Left renal pelvis (tissue), 4 donors: ENCODE results near the gene FAM83C. TPM values are rescaled to one million over a fixed set of nuclear protein-coding genes. Genes with fewer than 3 reads are reported as not detected.
"Not testable (repeated sequence)": the region's sequence is repeated elsewhere in the genome, so short reads cannot be mapped to it uniquely, and the experiment has no call there.

ENCODE experiments used
- DNase-seq, 4 donors: peaks; one replicate each; pipeline ENCODE4 v3.0.0-alpha.2; 2013; ENCODE audit warnings: low read depth in 4 of 4, low spot score in 3 of 4
- polyA plus RNA-seq, 4 donors: library from polyadenylated mRNA; unstranded; fragments of 120-200 nt; gene quantifications; one replicate each; pipeline ENCODE4 v1.2.1, GENCODE V29; 2013; ENCODE audit not compliant: insufficient read length in 4 of 4

The FAM83C gene
- polyA plus RNA-seq, 4 donors, result 0.09 TPM; not detected in 3

GRCh38 chr20:35270021-35270902 is 22.0 kb downstream of the FAM83C start:
- no peak for DNase-seq

GRCh38 chr20:35269055-35269781 is 23.0 kb downstream of the FAM83C start:
- DNase-seq, result no peak

GRCh38 chr20:35267092-35267491 is 25.1 kb downstream of the FAM83C start:
- no peak for DNase-seq

GRCh38 chr20:35264755-35265154 is 27.5 kb downstream of the FAM83C start:
- no peak for DNase-seq

- DNase-seq, result no peak
Measured at GRCh38 chr20:35263532-35264341, 28.5 kb downstream of the FAM83C start.

- DNase-seq, result peak in 2 of 4 donors; percentile 51 to 73
Measured at GRCh38 chr20:35262731-35263531, 29.3 kb downstream of the FAM83C start.

- DNase-seq, result not testable (repeated sequence)
Measured at GRCh38 chr20:35262321-35262720, 29.9 kb downstream of the FAM83C start.

GRCh38 chr20:35260426-35260825 is 31.8 kb downstream of the FAM83C start:
- no peak for DNase-seq

- no peak for DNase-seq
Measured at GRCh38 chr20:35257175-35257909, 34.9 kb downstream of the FAM83C start.

GRCh38 chr20:35254448-35254999 is 37.7 kb downstream of the FAM83C start:
- DNase-seq, result no peak

- no peak for DNase-seq
Measured at GRCh38 chr20:35253010-35253409, 39.2 kb downstream of the FAM83C start.

- not testable (repeated sequence) for DNase-seq
Measured at GRCh38 chr20:35252598-35252997, 39.6 kb downstream of the FAM83C start.

- no peak for DNase-seq
Measured at GRCh38 chr20:35252037-35252461, 40.2 kb downstream of the FAM83C start.

- no peak for DNase-seq
Measured at GRCh38 chr20:35251613-35251940, 40.6 kb downstream of the FAM83C start.

- no peak for DNase-seq
Measured at GRCh38 chr20:35248641-35249475, 43.4 kb downstream of the FAM83C start.

- no peak for DNase-seq
Measured at GRCh38 chr20:35246723-35247122, 45.5 kb downstream of the FAM83C start.

- DNase-seq, result no peak
Measured at GRCh38 chr20:35243986-35244385, 48.2 kb downstream of the FAM83C start.

GRCh38 chr20:35243317-35243716 is 48.9 kb downstream of the FAM83C start:
- DNase-seq, result no peak
